Measurements from ENCODE around the gene ELMOD3. TPM values are rescaled to one million over a fixed set of nuclear protein-coding genes. Genes with fewer than 3 reads are reported as not detected.

The ELMOD3 gene
- total and polyA plus RNA-seq, 9 of the 15 experiments (the other 6 are each of a cell fraction or from before 2014, with no cell fraction given): 2.7 to 18.7 (median 11.6) TPM

GRCh38 chr2:85435981-85436835, 81.6 kb downstream of the ELMOD3 start (continued):
- TF ChIP-seq TCF15 (CRISPR knock-in tag; IDR thresholded peaks at IDR 0.05): 0 out of 2 replicates have a peak, but pooled peaks have one; percentile 30
- 0 out of 2 replicates have a peak, but pooled peaks have one; percentile 22 for TF ChIP-seq HDAC8 (tag; IDR thresholded peaks at IDR 0.05)
- TF ChIP-seq YY1 (IDR thresholded peaks at IDR 0.05; ENCODE audit: borderline replicate concordance in 1 of 3, control insufficient read depth in 1 of 3, extremely low read depth in 1 of 3, insufficient read depth in 3 of 3, insufficient read length in 1 of 3, insufficient replicate concordance in 2 of 3, low read depth in 1 of 3, low read length in 2 of 3): peak in 1 of 3 experiments; percentile 36
- TF ChIP-seq RAD21 (CRISPR knock-in tag; conservative IDR thresholded peaks at IDR 0.05 in 1 of 2, IDR thresholded peaks at IDR 0.05 in 1 of 2): peak in 1 of 2 experiments; percentile 27; a peak in 2 of 4 replicates
- TF ChIP-seq CXXC5 (CRISPR knock-in tag; IDR thresholded peaks at IDR 0.05): peak; percentile 21; the same call in 1 of the 2 replicates
- no peak for TF ChIP-seq CREB3 (tag; conservative IDR thresholded peaks at IDR 0.05; ENCODE audit: low read depth)
- 0 out of 2 replicates have a peak, but pooled peaks have one; percentile 21 for TF ChIP-seq ZNF583 (CRISPR knock-in tag; IDR thresholded peaks at IDR 0.05)
- TF ChIP-seq ATF4 (CRISPR knock-in tag; IDR thresholded peaks at IDR 0.05): no peak
- no peak for TF ChIP-seq ZNF224 (CRISPR knock-in tag; IDR thresholded peaks at IDR 0.05)
- no peak for TF ChIP-seq HDAC1 (IDR thresholded peaks at IDR 0.05)
- TF ChIP-seq CTCFL (IDR thresholded peaks at IDR 0.05; ENCODE audit: borderline replicate concordance, insufficient read depth, low read depth, low read length, poor library complexity, severe bottlenecking): peak; percentile 43

Measured in K562 (cell line).